Activated naive CD8-positive, alpha-beta T cell treated with anti-CD3 and anti-CD28 coated beads, Interleukin-2, amount 10 ng/mL, durations not matched to agents 7 days and 5 days (primary cell): ENCODE results near the gene RRP12. TPM values are rescaled to one million over a fixed set of nuclear protein-coding genes. Genes with fewer than 3 reads are reported as not detected.
"Not testable (repeated sequence)": the region's sequence is repeated elsewhere in the genome, so short reads cannot be mapped to it uniquely, and the experiment has no call there.

Source experiments
- ATAC-seq: fragments of 150-1000 bp; cut with Tn5 transposase; one replicate; pipeline ENCODE4 v1.10.0; 2021; ENCODE audit warnings: low read depth, moderate library complexity
- POLR2A ChIA-PET: fragments of 350-600 bp; sonication (Branson Sonifier 250); formaldehyde crosslinking; loops from one replicate; lab custom pipeline; 2021; ENCODE audit warnings: antibody characterized with exemption; lab: Charles Lee
- DNase-seq: peaks from one replicate; pipeline ENCODE4 v3.0.0; 2021
- H3K27ac Mint-ChIP-seq: one replicate; pipeline ENCODE4 v1.8.0; 2022; ENCODE audit warnings: mild to moderate bottlenecking, mixed read lengths
- H3K27me3 Mint-ChIP-seq: one replicate; pipeline ENCODE4 v1.8.0; 2022; ENCODE audit warnings: mild to moderate bottlenecking, moderate library complexity, mixed read lengths
- H3K36me3 Mint-ChIP-seq: one replicate; pipeline ENCODE4 v1.8.0; 2021; ENCODE audit warnings: mild to moderate bottlenecking, mixed read lengths
- H3K4me1 Mint-ChIP-seq: one replicate; pipeline ENCODE4 v1.8.0; 2021; ENCODE audit warnings: mixed read lengths
- H3K4me3 Mint-ChIP-seq: one replicate; pipeline ENCODE4 v1.8.0; 2022; ENCODE audit warnings: mild to moderate bottlenecking, moderate library complexity, mixed read lengths
- H3K9me3 Mint-ChIP-seq: one replicate; pipeline ENCODE4 v1.8.0; 2021; ENCODE audit warnings: mixed read lengths
- total RNA-seq, 2 experiments: library from RNA; stranded (reverse); gene quantifications; one replicate each; pipeline ENCODE4 v1.2.3, GENCODE V29; 2021

RRP12 gene
- total RNA-seq, 2 experiments from 2014 or later = 20.5 to 23.8 TPM

DNA sequence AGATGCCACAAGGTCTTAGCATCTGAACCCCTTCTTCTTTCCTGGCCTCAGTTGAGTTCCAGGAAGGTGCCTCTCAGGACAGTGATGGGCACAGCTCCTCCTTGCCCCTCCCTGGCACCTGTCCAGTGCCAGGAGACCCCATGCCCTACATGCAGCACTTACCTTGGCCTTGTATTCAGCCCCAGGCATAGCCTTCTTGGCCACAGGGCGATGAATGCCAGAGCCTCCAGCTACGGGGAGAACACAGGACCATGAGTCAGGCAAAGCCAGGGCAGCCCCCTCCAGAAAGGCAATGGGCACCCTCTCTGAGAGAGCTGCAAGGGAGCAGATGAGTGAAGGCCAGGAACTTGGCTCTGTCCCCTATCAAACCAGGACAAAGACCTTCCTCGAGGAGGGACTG is 42.4 kb downstream of the RRP12 start:
- no peak for DNase-seq
- Mint-ChIP-seq H3K36me3 (no peaks in the 10 kb centered on the region), H3K27me3 (no peaks in the 10 kb centered on the region), H3K4me3 (no peak overlapping the region), H3K27ac (no peak overlapping the region), H3K9me3 (no peaks in the 10 kb centered on the region), H3K4me1 (peaks cover 5% of the 10 kb centered on the region)
- POLR2A ChIA-PET = no interaction called here
- ATAC-seq = no peak

DNA sequence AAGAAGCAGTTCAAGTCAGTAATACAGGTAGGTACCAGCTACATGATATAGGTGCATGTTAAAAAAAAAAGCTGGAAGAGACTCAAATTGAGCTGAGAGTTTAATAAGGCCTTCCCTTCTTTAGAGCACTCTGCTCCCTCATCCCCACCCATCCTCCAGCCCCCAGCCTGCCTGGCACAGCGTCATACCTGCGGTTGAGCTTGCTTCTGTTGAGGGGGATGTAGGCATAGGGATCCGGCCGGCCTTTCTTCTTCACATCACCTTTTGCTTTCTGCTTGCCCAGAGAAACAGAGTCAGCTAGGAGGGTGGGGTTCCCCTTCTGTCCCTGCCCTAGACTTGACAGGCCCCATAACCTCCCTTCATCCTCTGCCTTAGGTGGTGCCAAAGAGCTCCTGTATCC is 42.8 kb downstream of the RRP12 start:
- ATAC-seq (no peak), DNase-seq (no peak)
- POLR2A ChIA-PET = no interaction called here
- no peaks in the 10 kb centered on the region for H3K9me3 Mint-ChIP-seq
- peaks cover 5% of the 10 kb centered on the region for H3K4me1 Mint-ChIP-seq
- H3K27ac Mint-ChIP-seq = no peak overlapping the region
- no peaks in the 10 kb centered on the region for H3K27me3 Mint-ChIP-seq
- no peaks in the 10 kb centered on the region for H3K36me3 Mint-ChIP-seq
- H3K4me3 Mint-ChIP-seq = no peak overlapping the region

DNA sequence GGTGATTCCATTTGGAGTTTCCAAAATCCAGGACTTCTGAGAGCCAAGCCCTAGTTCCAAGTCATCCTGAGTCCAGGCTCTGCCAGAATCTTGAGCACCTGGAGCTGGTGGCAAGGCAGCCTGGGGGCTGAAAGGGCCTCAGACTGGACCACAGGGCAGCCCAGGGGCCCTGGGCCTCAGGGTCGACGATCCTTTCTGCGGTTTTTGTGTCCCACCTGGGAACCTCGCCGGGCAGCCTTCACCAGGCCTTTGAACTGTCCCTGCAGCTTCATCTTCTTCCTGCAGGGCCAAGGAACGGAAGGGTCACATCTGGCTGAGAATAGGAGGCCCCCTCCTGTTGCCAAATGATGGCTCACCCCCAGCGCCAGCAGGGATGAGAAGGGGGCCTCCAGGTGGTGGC is 44.2 kb downstream of the RRP12 start:
- POLR2A ChIA-PET = no interaction called here
- Mint-ChIP-seq H3K4me3 (no peak overlapping the region), H3K4me1 (peaks cover 5% of the 10 kb centered on the region)

DNA sequence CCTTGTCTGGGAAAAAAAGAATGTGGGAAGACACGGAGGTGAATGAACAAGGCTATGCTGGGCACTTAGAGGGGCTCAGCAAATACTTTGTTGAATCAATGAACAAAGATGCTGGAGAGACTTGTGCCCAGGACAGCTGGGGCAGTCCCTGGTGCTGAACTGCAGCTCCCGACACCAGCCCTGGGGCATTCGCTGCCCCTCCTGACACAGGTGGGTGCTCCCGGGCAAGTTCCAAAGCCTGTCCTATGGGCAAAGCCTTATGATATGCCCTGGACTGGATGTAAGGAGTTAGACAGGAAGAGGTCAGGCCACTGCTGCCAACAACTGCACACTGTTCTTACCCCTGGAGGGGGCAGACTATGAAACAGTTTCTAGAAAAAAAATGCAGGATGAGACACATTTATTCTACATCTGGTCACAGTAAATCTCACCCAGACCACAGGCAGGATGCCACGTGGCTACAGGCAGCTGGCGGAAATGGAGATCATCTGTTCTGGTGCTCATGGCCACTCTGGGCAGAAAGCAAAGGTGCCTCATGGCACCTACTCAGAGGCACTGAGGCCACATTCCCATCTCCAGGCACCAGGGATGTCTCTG is 44.7 kb downstream of the RRP12 start:
- Mint-ChIP-seq H3K9me3 (no peaks in the 10 kb centered on the region), H3K4me3 (no peak overlapping the region), H3K27me3 (no peaks in the 10 kb centered on the region), H3K4me1 (peaks cover 5% of the 10 kb centered on the region), H3K36me3 (no peaks in the 10 kb centered on the region), H3K27ac (peak overlapping the region; percentile 21)
- POLR2A ChIA-PET = no interaction called here
- DNase-seq (no peak), ATAC-seq (peak; percentile 63)

More for the DNA sequence above, 44.2 kb downstream of the RRP12 start:
- H3K36me3 Mint-ChIP-seq = no peaks in the 10 kb centered on the region
- no peak for ATAC-seq
- DNase-seq = no peak
- no peaks in the 10 kb centered on the region for H3K9me3 Mint-ChIP-seq
- H3K27ac Mint-ChIP-seq = no peak overlapping the region
- H3K27me3 Mint-ChIP-seq = no peaks in the 10 kb centered on the region

DNA sequence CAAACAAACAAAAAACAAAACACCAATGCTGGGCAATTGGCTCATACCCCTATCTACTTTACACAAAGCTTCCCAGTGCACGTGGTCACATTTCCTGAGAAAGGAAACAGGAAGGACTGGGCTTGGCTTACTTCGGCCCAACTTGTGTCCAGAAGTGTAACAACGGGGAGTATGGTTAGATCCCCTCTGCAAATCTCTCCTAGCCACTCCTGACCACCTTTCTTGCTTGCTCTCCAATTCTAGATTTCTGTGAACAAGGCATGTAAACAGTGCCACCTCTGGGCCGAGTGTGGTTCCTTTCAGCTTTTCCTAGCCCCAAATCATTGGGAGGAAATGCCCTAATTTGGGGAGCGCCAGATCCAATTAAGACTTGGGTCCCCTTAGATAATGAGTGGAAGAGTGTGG is 45.6 kb downstream of the RRP12 start:
- Mint-ChIP-seq H3K27ac (no peak overlapping the region), H3K4me1 (peaks cover 5% of the 10 kb centered on the region), H3K4me3 (no peak overlapping the region), H3K9me3 (no peaks in the 10 kb centered on the region), H3K27me3 (no peaks in the 10 kb centered on the region), H3K36me3 (no peaks in the 10 kb centered on the region)
- POLR2A ChIA-PET = interaction anchor here (0.8 kb wide), 1 partner anchor 137 kb away, joined by 5 read pairs; no protein-coding TSS in a partner anchor
- no peak for ATAC-seq
- no peak for DNase-seq

DNA sequence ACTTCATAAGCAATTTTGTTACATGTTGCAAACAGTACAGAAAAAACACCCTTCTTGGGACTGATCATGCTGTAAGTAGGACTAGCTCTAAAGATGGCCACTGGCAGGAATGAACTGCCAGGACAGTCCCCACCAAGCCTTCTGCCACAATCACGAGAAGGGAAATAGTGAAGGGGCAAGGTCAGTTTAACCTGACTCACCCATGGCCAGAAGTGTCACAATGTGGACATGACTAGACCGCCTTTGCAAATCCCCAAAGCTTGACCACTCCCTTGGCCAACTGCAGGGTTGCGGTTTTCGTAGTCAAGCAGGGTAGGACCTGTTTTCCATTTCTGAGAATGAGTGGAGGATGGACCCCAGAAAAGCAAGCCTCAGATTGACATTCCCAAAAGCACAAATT is 47.2 kb downstream of the RRP12 start:
- Mint-ChIP-seq H3K4me1 (peaks cover 5% of the 10 kb centered on the region), H3K27me3 (no peaks in the 10 kb centered on the region), H3K9me3 (no peaks in the 10 kb centered on the region), H3K27ac (no peak overlapping the region), H3K36me3 (no peaks in the 10 kb centered on the region), H3K4me3 (no peak overlapping the region)
- POLR2A ChIA-PET = no interaction called here
- ATAC-seq (no peak), DNase-seq (no peak)

DNA sequence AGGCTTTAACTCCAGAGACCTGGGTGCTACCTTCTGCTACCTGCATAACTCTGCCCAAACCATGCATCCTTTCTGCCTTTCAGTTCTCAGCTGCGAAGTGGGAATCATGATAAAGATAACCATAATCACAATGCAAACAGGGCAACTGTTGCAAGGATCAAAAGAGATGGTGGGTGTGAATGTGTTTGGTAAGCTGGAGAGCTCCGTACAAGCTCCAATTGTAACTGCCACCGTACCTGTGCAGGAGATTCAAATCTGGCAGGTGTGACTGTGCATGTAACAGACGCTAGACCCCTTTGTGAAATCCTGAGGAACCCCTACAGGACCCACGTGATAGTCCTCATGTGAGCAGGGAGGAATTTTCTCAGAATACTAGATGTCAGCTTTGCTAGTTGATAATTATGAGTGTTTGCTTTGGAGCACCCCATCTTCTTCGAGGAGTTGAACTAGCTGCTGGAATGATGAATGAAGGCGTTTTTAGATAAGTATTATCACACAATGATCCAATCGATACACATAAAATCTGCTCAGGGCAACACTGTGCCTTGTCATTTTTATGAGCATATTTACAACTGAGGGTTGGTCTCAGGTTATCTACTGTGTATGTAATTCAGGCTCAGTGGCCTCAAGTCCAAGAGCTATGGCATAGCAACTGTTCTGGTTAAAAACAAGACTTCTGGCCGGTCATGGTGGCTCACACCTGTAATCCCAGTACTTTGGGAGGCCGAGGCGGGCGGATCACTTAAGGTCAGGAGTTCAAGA is 51.2 kb downstream of the RRP12 start:
- no peak overlapping the region for H3K4me3 Mint-ChIP-seq
- POLR2A ChIA-PET = no interaction called here
- ATAC-seq (no peak), DNase-seq (no peak)
- H3K9me3 Mint-ChIP-seq = no peaks in the 10 kb centered on the region
- H3K36me3 Mint-ChIP-seq = no peaks in the 10 kb centered on the region
- H3K4me1 Mint-ChIP-seq = no peaks in the 10 kb centered on the region
- no peak overlapping the region for H3K27ac Mint-ChIP-seq
- no peaks in the 10 kb centered on the region for H3K27me3 Mint-ChIP-seq

DNA sequence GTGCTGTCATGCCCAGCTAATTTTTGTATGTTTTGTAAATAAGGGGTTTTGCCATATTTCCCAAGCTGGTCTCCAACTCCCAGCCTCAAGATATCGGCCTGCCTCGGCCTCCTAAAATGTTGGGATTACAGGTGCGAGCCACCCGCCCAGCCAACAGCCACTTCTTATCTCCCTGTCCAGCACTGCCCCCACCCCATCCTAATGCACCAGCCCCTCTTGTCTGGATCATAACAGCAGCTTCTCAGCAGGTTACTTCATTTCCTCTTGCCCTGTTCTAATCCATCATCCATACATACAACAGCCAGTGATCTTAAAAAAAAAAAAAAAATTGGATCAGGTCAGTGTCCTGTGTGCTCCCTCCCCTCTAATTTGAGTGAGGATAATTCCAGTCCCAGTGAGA is 53.8 kb downstream of the RRP12 start:
- Mint-ChIP-seq H3K4me3 (no peak overlapping the region), H3K27ac (no peak overlapping the region), H3K36me3 (no peaks in the 10 kb centered on the region), H3K27me3 (peaks cover under 1% of the 10 kb centered on the region), H3K9me3 (no peaks in the 10 kb centered on the region), H3K4me1 (no peaks in the 10 kb centered on the region)
- POLR2A ChIA-PET = no interaction called here
- DNase-seq = no peak
- no peak for ATAC-seq

DNA sequence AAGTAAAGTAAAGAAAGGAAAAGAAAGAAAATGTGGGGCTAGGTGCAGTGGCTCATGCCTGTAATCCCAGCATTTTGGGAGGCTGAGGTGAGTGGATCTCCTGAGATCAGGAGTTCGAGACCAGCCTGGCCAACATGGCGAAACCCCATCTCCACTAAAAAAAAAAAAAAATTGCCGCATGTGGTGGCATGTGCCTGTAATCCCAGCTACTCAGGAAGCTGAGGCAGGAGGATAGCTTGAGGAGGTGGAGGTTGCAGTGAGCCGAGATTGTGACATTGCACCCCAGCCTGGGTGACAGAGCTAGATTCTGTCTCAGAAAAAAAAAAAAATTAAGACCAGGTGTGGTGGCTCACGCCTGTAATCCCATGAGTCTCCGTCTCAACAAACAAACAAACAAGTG is 57.5 kb downstream of the RRP12 start:
- H3K9me3 Mint-ChIP-seq, ATAC-seq, H3K27me3 Mint-ChIP-seq, H3K36me3 Mint-ChIP-seq, DNase-seq, POLR2A ChIA-PET, H3K27ac Mint-ChIP-seq, H3K4me1 Mint-ChIP-seq, H3K4me3 Mint-ChIP-seq: not testable (repeated sequence)

DNA sequence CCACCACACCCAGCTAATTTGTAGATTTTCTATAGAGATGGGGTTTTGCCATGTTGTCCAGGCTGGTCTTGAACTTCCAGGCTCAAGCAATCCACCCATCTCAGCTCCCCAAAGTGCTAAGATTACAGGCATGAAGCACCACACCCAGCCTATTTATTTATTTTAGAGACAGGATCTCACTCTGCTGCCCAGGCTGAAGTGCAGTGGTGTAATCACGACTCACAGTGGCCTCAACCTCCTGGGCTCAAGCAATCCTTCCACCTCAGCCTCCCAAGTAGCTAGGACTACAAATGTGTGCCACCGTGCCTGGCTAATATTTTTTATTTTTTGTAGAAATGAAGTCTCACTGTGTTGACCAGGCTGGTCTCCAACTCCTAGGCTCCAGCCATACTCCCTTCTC is 59.7 kb downstream of the RRP12 start:
- POLR2A ChIA-PET = interaction anchor here (0.6 kb wide), 1 partner anchor 89 kb away, joined by 4 read pairs; no protein-coding TSS in a partner anchor
- Mint-ChIP-seq H3K27ac (no peak overlapping the region), H3K36me3 (no peaks in the 10 kb centered on the region)

DNA sequence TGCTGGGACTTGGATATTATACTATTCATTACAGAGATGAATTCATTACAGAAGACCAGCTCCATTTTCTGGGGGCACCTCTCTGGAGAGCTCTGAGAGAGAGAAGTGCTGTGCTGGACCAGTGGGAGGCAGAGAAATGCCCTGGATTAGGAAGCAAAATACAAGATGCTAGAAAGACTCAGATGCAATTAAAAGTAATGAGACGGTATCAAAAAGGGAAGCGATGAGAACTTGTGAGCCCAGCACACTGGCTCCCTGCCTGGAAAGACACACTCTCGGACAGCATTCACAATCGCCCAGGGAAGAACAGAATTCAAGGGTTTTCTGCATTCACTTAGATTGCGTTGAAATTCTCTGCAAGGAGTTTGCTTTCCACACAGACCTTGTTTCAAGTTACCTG is 63.1 kb downstream of the RRP12 start:
- DNase-seq (no peak), ATAC-seq (no peak)
- Mint-ChIP-seq H3K36me3 (peaks cover 6% of the 10 kb centered on the region), H3K4me1 (peaks cover 12% of the 10 kb centered on the region), H3K9me3 (no peaks in the 10 kb centered on the region), H3K27me3 (peaks cover 35% of the 10 kb centered on the region), H3K4me3 (no peak overlapping the region), H3K27ac (no peak overlapping the region)
- POLR2A ChIA-PET = no interaction called here

More for the DNA sequence above, 59.7 kb downstream of the RRP12 start:
- Mint-ChIP-seq H3K9me3 (no peaks in the 10 kb centered on the region), H3K4me1 (peaks cover 2% of the 10 kb centered on the region), H3K4me3 (no peak overlapping the region), H3K27me3 (peaks cover 25% of the 10 kb centered on the region)
- ATAC-seq = no peak
- DNase-seq = no peak

DNA sequence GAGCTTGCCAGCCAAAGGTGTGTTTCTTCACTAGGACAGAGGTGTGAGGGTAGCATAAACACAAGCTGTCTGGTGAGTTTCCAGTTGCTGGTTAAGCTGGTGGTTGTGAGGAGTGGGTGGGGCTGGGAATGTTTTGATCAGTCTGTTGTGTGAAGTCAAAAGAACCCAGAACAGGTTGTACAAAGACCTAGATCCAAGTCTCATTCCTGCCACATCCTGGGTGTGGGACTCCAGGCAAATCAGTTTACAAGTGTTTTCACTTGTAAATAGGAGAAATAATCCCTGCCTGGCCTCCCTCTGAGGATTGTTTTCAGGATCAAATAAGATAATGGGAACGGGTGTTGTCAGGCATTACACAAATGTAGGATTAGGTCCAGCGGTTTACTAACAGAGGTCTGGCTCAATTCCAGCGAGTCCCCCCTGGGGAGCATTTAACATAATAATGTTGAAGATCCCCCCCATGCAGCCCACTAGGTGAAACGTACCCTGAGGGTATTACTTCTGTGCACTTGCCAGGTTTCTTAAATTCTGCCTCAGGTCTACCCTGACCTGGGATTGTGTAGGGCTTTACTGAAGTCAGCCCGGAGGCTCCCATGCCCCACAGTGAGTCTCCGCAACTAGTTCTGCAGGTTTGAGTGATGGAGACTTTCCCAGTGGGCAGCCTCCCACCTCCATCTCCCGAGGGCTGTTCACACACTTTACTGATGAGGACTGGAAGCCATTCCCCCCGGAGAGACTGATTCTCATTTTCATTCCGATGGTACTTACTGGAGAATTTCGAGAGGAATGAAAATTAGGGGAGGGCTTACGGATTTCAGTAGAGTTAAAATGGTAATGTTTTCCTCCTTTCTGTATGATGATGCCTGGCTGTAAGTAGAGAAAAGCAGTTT is 64.0 kb downstream of the RRP12 start:
- POLR2A ChIA-PET = no interaction called here
- H3K4me3 Mint-ChIP-seq = no peak overlapping the region
- DNase-seq (no peak), ATAC-seq (no peak)
- peaks cover 19% of the 10 kb centered on the region for H3K4me1 Mint-ChIP-seq
- peaks cover 12% of the 10 kb centered on the region for H3K36me3 Mint-ChIP-seq
- peaks cover 33% of the 10 kb centered on the region for H3K27me3 Mint-ChIP-seq
- no peaks in the 10 kb centered on the region for H3K9me3 Mint-ChIP-seq
- H3K27ac Mint-ChIP-seq = no peak overlapping the region

DNA sequence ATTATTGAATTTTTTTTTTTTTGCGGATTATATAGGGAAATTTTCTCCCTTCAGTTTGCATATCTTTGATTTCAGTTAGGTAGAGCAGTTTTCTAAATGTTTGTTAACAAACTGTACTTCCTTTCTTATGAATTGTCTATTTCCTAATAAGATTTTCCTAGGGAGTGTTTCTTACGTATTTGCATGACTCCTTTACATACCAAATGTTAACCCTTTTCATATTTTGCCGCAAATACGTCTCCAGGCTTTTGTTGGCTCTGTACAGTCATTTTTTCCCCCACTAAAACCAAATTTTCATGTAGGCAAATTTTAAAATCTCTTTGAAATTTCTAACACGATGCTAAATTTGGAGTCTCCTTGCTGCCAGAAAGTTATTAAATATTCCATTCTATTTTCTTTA is 64.7 kb downstream of the RRP12 start:
- Mint-ChIP-seq H3K4me3 (no peak overlapping the region), H3K36me3 (peaks cover 13% of the 10 kb centered on the region)

More for the DNA sequence above, 64.7 kb downstream of the RRP12 start:
- Mint-ChIP-seq H3K27me3 (peaks cover 30% of the 10 kb centered on the region), H3K4me1 (peaks cover 24% of the 10 kb centered on the region), H3K9me3 (no peaks in the 10 kb centered on the region), H3K27ac (no peak overlapping the region)
- ATAC-seq (no peak), DNase-seq (no peak)
- POLR2A ChIA-PET = no interaction called here
